Esophagus (tissue), 2 donors: Measurements from ENCODE around the gene MYO19. TPM values are rescaled to one million over a fixed set of nuclear protein-coding genes. Genes with fewer than 3 reads are reported as not detected.

Experiments used
- H3K27ac ChIP-seq, 2 donors: one replicate each; pipeline ENCODE4 v1.5.1; 2013; ENCODE audit warnings: low read depth in 2 of 2, mild to moderate bottlenecking in 2 of 2, inconsistent platforms in 1 of 2, low read length in 1 of 2, moderate library complexity in 1 of 2
- H3K27me3 ChIP-seq, 2 donors: one replicate each; pipeline ENCODE4 v1.6.1; 2013; ENCODE audit warnings: low read length in 2 of 2, control low read depth in 1 of 2, mild to moderate bottlenecking in 1 of 2; ENCODE audit not compliant: insufficient read depth in 2 of 2, control insufficient read depth in 1 of 2
- H3K36me3 ChIP-seq, 2 donors: one replicate each; pipeline ENCODE4 v1.6.1; 2013; ENCODE audit warnings: low read length in 1 of 2; ENCODE audit not compliant: control insufficient read depth in 2 of 2, insufficient read depth in 2 of 2
- H3K4me1 ChIP-seq, 2 donors: one replicate each; pipeline ENCODE4 v1.6.1; 2013; ENCODE audit warnings: low read length in 1 of 2; ENCODE audit not compliant: control insufficient read depth in 2 of 2, insufficient read depth in 2 of 2
- H3K4me3 ChIP-seq, 2 donors: one replicate each; pipeline ENCODE4 v1.5.1; 2013; ENCODE audit warnings: low read length in 2 of 2, mild to moderate bottlenecking in 2 of 2, low read depth in 1 of 2, moderate library complexity in 1 of 2
- H3K9me3 ChIP-seq, 2 donors: one replicate each; pipeline ENCODE4 v1.6.1; 2013; ENCODE audit warnings: mild to moderate bottlenecking in 2 of 2, low read depth in 1 of 2, low read length in 1 of 2, moderate library complexity in 1 of 2; ENCODE audit not compliant: control insufficient read depth in 2 of 2, insufficient read depth in 1 of 2
- WGBS, 2 donors: extraction: QIAGEN DNeasy Blood & Tissue Kit; methylation state at CpG; one replicate each; pipeline ENCODE4 v1.1.7; 2013; 5-methylcytosine and 5-hydroxymethylcytosine counted together
- polyA plus RNA-seq, 2 donors: library from polyadenylated mRNA; stranded (reverse); fragments of 200-250 nt; gene quantifications; one replicate each; pipeline ENCODE4 v1.2.3, GENCODE V29; 2013
- donor health status: healthy with polysubstance abuse.
- donor health status: Bipolar disorder and iron deficiency.

The MYO19 gene
- polyA plus RNA-seq, 2 donors: 46.9 to 64.6 TPM

GRCh38 chr17:36504156-36504545, 30.5 kb downstream of the MYO19 start:
- 93 to 97% methylated on average over 5 of the region's 5 CpGs for WGBS, 2 donors
- Histone ChIP-seq H3K36me3 (peaks cover 19 to 53% of the 10 kb centered on the region in 2 donors), H3K4me3 (no peak overlapping the region), H3K4me1 (peaks cover 0 to 3% of the 10 kb centered on the region in 2 donors), H3K27ac (no peak overlapping the region), H3K27me3 (no peaks in the 10 kb centered on the region), H3K9me3 (peaks cover 0 to 2% of the 10 kb centered on the region in 2 donors)

GRCh38 chr17:36503456-36504155, 31.1 kb downstream of the MYO19 start:
- Histone ChIP-seq H3K27me3 (no peaks in the 10 kb centered on the region), H3K4me3 (no peak overlapping the region), H3K9me3 (peaks cover 0 to 2% of the 10 kb centered on the region in 2 donors), H3K27ac (no peak overlapping the region), H3K36me3 (peaks cover 23 to 50% of the 10 kb centered on the region in 2 donors), H3K4me1 (peaks cover 0 to 3% of the 10 kb centered on the region in 2 donors)
- 91 to 94% methylated on average over 7 of the region's 7 CpGs for WGBS, 2 donors

GRCh38 chr17:36501963-36502362, 32.7 kb downstream of the MYO19 start:
- Histone ChIP-seq H3K27ac (no peak overlapping the region), H3K4me1 (peaks cover 0 to 3% of the 10 kb centered on the region in 2 donors), H3K4me3 (no peak overlapping the region), H3K27me3 (no peaks in the 10 kb centered on the region), H3K36me3 (peaks cover 22 to 48% of the 10 kb centered on the region in 2 donors), H3K9me3 (peaks cover 0 to 2% of the 10 kb centered on the region in 2 donors)
- 94 to 95% methylated on average over 6 of the region's 6 CpGs for WGBS, 2 donors

- Histone ChIP-seq H3K9me3 (peaks cover 0 to 2% of the 10 kb centered on the region in 2 donors), H3K27ac (no peak overlapping the region), H3K4me1 (peaks cover 0 to 3% of the 10 kb centered on the region in 2 donors), H3K4me3 (no peak overlapping the region), H3K27me3 (no peaks in the 10 kb centered on the region), H3K36me3 (peaks cover 20 to 50% of the 10 kb centered on the region in 2 donors)
- 92 to 95% methylated on average over 3 of the region's 3 CpGs for WGBS, 2 donors
Observed at GRCh38 chr17:36501351-36501750, 33.3 kb downstream of the MYO19 start.

- Histone ChIP-seq H3K27me3 (no peaks in the 10 kb centered on the region), H3K27ac (no peak overlapping the region), H3K4me1 (peaks cover 0 to 3% of the 10 kb centered on the region in 2 donors), H3K36me3 (peaks cover 22 to 53% of the 10 kb centered on the region in 2 donors), H3K9me3 (peaks cover 0 to 2% of the 10 kb centered on the region in 2 donors), H3K4me3 (no peak overlapping the region)
- 87 to 94% methylated on average over 15 of the region's 15 CpGs for WGBS, 2 donors
Observed at GRCh38 chr17:36500745-36501225, 33.9 kb downstream of the MYO19 start.

- peaks cover 23 to 48% of the 10 kb centered on the region in 2 donors for H3K36me3 ChIP-seq
- H3K4me1 ChIP-seq: peaks cover 0 to 3% of the 10 kb centered on the region in 2 donors
- no peak overlapping the region for H3K4me3 ChIP-seq
- no peak overlapping the region for H3K27ac ChIP-seq
- WGBS, 2 donors: 79 to 81% methylated on average over 7 of the region's 7 CpGs
- no peaks in the 10 kb centered on the region for H3K27me3 ChIP-seq
- H3K9me3 ChIP-seq: peaks cover 0 to 2% of the 10 kb centered on the region in 2 donors
Observed at GRCh38 chr17:36498560-36499300, 35.9 kb downstream of the MYO19 start.

GRCh38 chr17:36498155-36498554, 36.5 kb downstream of the MYO19 start:
- Histone ChIP-seq H3K9me3 (peaks cover 0 to 2% of the 10 kb centered on the region in 2 donors), H3K27me3 (no peaks in the 10 kb centered on the region), H3K4me1 (peaks cover 0 to 3% of the 10 kb centered on the region in 2 donors), H3K27ac (no peak overlapping the region), H3K4me3 (no peak overlapping the region), H3K36me3 (peaks cover 22 to 48% of the 10 kb centered on the region in 2 donors)
- WGBS, 2 donors: 76 to 79% methylated on average over 9 of the region's 9 CpGs

- Histone ChIP-seq H3K27ac (no peak overlapping the region), H3K36me3 (peaks cover 23 to 52% of the 10 kb centered on the region in 2 donors), H3K4me3 (no peak overlapping the region), H3K4me1 (peaks cover 0 to 3% of the 10 kb centered on the region in 2 donors), H3K9me3 (peaks cover 0 to 2% of the 10 kb centered on the region in 2 donors), H3K27me3 (no peaks in the 10 kb centered on the region)
- 92 to 95% methylated on average over 9 of the region's 9 CpGs for WGBS, 2 donors
Observed at GRCh38 chr17:36496018-36496789, 38.5 kb downstream of the MYO19 start.

- 61 to 64% methylated on average over 3 of the region's 3 CpGs for WGBS, 2 donors
- peaks cover 20 to 43% of the 10 kb centered on the region in 2 donors for H3K36me3 ChIP-seq
Observed at GRCh38 chr17:36495076-36495578, 39.5 kb downstream of the MYO19 start.

More at GRCh38 chr17:36495076-36495578, 39.5 kb downstream of the MYO19 start:
- Histone ChIP-seq H3K27me3 (no peaks in the 10 kb centered on the region), H3K4me3 (no peak overlapping the region), H3K4me1 (no peaks in the 10 kb centered on the region), H3K27ac (no peak overlapping the region), H3K9me3 (no peaks in the 10 kb centered on the region)
